HepG2 (cell line): ENCODE results near the gene DPT. TPM values are rescaled to one million over a fixed set of nuclear protein-coding genes. Genes with fewer than 3 reads are reported as not detected.

Experiments used
- CC2D1A ChIP-seq: sonication (generic); formaldehyde crosslinking; IDR thresholded peaks from 2 replicates; pipeline ENCODE4 v1.8.1; 2023; ENCODE audit warnings: mild to moderate bottlenecking, missing genetic modification reagents
- HBP1 ChIP-seq: IDR thresholded peaks from 2 replicates; pipeline ENCODE4 v1.6.1; 2016; ENCODE audit warnings: low read depth, control low read depth
- IRX3 ChIP-seq: sonication (generic); formaldehyde crosslinking; IDR thresholded peaks from 2 replicates; pipeline ENCODE4 v1.8.1; 2023; ENCODE audit warnings: mild to moderate bottlenecking, low read depth, missing genetic modification reagents, borderline replicate concordance
- ISL2 ChIP-seq: sonication (generic); formaldehyde crosslinking; IDR thresholded peaks from 2 replicates; pipeline ENCODE4 v1.5.0; 2020; ENCODE audit warnings: missing genetic modification reagents
- LCORL ChIP-seq, 2 experiments: fragments of 450-650 bp in 1 of 2; sonication (generic) in 1 of 2; formaldehyde crosslinking in 1 of 2; IDR thresholded peaks; 2 replicates each; pipeline versions ENCODE4 v1.5.0 to v1.6.1; 2017 to 2020; ENCODE audit warnings: antibody characterized with exemption in 1 of 2, missing genetic modification reagents in 1 of 2
- MATR3 ChIP-seq: sonication (generic); formaldehyde crosslinking; IDR thresholded peaks from 2 replicates; pipeline ENCODE4 v1.4.0; 2020; ENCODE audit warnings: missing genetic modification reagents
- ONECUT2 ChIP-seq: sonication (generic); formaldehyde crosslinking; IDR thresholded peaks from 2 replicates; pipeline ENCODE4 v1.4.0; 2020; ENCODE audit warnings: missing genetic modification reagents
- PREB ChIP-seq: sonication (generic); formaldehyde crosslinking; IDR thresholded peaks from 2 replicates; pipeline ENCODE4 v1.4.0; 2020; ENCODE audit warnings: missing genetic modification reagents
- TBX3 ChIP-seq: fragments of 450-650 bp; IDR thresholded peaks from 2 replicates; pipeline ENCODE4 v1.6.1; 2017; ENCODE audit warnings: antibody characterized with exemption, mild to moderate bottlenecking, inconsistent platforms, borderline replicate concordance
- XBP1 ChIP-seq: sonication (generic); formaldehyde crosslinking; IDR thresholded peaks from 2 replicates; pipeline ENCODE4 v1.5.0; 2020; ENCODE audit warnings: missing genetic modification reagents
- ZNF160 ChIP-seq: sonication (generic); formaldehyde crosslinking; IDR thresholded peaks from 2 replicates; pipeline ENCODE4 v1.8.0; 2022; ENCODE audit warnings: mild to moderate bottlenecking, inconsistent platforms, missing genetic modification reagents
- ZNF224 ChIP-seq: sonication (generic); formaldehyde crosslinking; IDR thresholded peaks from 2 replicates; pipeline ENCODE4 v1.5.0; 2020; ENCODE audit warnings: mild to moderate bottlenecking, missing genetic modification reagents
- ZNF296 ChIP-seq: sonication (generic); formaldehyde crosslinking; conservative IDR thresholded peaks from 2 replicates; pipeline ENCODE4 v1.5.0; 2020; ENCODE audit warnings: mild to moderate bottlenecking, missing genetic modification reagents
- ZNF652 ChIP-seq: IDR thresholded peaks from 2 replicates; pipeline ENCODE4 v1.6.1; 2016; ENCODE audit warnings: low read depth, borderline replicate concordance
- polyA plus RNA-seq, 8 experiments: library from polyadenylated mRNA; depleted of rRNA in 3 of 8; stranded (reverse) in 7 of 8; unstranded in 1 of 8; fragments of >200 nt; fragmentation: Illumina TruSeq in 4 of 8; extraction: Trizol in 4 of 8; gene quantifications; 2 replicates each; pipeline versions ENCODE4 v1.2.1 to v1.2.3, GENCODE V29; 2011 to 2016; ENCODE audit warnings: low read depth in 4 of 8, missing spikeins in 1 of 8, mixed read lengths in 1 of 8; ENCODE audit not compliant: insufficient read depth in 1 of 8
- total RNA-seq, 5 experiments: library from RNA; depleted of rRNA; stranded (reverse); fragments of >200 nt; fragmentation: Illumina TruSeq; extraction: Trizol; gene quantifications; 2 replicates each; pipeline ENCODE4 v1.2.3, GENCODE V29; 2016; ENCODE audit warnings: low read depth in 1 of 5
- TF ChIP-seq, protein P1 (sequence below): IDR thresholded peaks from 2 replicates; pipeline ENCODE4 v1.6.1; 2016; ENCODE audit warnings: low read depth, missing genetic modification reagents, missing compliant biosample characterization
- TF ChIP-seq, protein P2 (sequence below): sonication (generic); formaldehyde crosslinking; IDR thresholded peaks from 2 replicates; pipeline ENCODE4 v1.5.1; 2020; ENCODE audit warnings: mild to moderate bottlenecking, missing genetic modification reagents, borderline replicate concordance

DPT gene
- total and polyA plus RNA-seq, 2 of the 13 experiments (the other 11 are each of a cell fraction or from before 2014, with no cell fraction given), result 0.04 TPM; not detected in 1

DNA sequence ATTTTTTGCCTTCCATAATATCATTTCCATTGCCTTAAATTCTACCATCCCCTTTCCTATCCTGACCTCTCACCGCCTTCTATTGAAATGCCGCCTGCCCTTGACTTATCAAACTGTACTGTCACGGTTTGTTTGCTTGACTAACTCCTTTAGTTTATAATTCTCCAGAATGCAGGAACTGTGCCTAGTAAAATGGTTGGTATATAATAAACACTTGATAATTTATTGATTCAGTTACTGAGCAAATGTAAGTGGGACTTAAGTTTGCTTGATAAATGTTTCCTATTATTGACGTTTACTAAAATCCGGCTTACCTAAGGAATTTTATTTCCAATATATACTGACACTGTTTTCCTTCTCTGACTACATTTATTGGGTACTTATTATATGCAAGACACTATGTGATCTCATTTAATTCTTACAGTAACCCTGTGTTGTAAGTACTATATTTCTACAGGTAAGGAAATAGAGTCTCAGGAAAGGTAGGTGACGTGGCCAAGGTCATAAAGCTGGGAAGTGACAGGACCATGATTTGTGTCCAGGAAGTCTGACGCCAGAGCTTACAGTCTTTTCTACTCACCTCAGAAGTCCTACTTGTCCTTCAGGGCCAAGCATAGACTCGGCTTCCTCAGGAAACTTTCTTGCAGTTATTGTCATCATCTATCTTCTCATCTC is 35.7 kb downstream of the DPT start (continued):
- no peak for TF ChIP-seq HBP1 (CRISPR knock-in tag)
- peak; percentile 90 for TF ChIP-seq ONECUT2 (CRISPR knock-in tag)
- TF ChIP-seq PREB, result no peak
- TF ChIP-seq XBP1 (CRISPR knock-in tag), result no peak
- no peak for TF ChIP-seq IRX3 (CRISPR knock-in tag)
- 0 out of 2 replicates have a peak, but pooled peaks have one; percentile 11 for TF ChIP-seq ZNF652 (CRISPR knock-in tag)
- TF ChIP-seq, protein P1, sequence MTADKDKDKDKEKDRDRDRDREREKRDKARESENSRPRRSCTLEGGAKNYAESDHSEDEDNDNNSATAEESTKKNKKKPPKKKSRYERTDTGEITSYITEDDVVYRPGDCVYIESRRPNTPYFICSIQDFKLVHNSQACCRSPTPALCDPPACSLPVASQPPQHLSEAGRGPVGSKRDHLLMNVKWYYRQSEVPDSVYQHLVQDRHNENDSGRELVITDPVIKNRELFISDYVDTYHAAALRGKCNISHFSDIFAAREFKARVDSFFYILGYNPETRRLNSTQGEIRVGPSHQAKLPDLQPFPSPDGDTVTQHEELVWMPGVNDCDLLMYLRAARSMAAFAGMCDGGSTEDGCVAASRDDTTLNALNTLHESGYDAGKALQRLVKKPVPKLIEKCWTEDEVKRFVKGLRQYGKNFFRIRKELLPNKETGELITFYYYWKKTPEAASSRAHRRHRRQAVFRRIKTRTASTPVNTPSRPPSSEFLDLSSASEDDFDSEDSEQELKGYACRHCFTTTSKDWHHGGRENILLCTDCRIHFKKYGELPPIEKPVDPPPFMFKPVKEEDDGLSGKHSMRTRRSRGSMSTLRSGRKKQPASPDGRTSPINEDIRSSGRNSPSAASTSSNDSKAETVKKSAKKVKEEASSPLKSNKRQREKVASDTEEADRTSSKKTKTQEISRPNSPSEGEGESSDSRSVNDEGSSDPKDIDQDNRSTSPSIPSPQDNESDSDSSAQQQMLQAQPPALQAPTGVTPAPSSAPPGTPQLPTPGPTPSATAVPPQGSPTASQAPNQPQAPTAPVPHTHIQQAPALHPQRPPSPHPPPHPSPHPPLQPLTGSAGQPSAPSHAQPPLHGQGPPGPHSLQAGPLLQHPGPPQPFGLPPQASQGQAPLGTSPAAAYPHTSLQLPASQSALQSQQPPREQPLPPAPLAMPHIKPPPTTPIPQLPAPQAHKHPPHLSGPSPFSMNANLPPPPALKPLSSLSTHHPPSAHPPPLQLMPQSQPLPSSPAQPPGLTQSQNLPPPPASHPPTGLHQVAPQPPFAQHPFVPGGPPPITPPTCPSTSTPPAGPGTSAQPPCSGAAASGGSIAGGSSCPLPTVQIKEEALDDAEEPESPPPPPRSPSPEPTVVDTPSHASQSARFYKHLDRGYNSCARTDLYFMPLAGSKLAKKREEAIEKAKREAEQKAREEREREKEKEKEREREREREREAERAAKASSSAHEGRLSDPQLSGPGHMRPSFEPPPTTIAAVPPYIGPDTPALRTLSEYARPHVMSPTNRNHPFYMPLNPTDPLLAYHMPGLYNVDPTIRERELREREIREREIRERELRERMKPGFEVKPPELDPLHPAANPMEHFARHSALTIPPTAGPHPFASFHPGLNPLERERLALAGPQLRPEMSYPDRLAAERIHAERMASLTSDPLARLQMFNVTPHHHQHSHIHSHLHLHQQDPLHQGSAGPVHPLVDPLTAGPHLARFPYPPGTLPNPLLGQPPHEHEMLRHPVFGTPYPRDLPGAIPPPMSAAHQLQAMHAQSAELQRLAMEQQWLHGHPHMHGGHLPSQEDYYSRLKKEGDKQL (CRISPR knock-in tag), result peak; percentile 56; the same call in 1 of the 2 replicates
- TF ChIP-seq ZNF296, result no peak
- TF ChIP-seq ISL2 (CRISPR knock-in tag), result peak; percentile 87
- TF ChIP-seq, protein P2, sequence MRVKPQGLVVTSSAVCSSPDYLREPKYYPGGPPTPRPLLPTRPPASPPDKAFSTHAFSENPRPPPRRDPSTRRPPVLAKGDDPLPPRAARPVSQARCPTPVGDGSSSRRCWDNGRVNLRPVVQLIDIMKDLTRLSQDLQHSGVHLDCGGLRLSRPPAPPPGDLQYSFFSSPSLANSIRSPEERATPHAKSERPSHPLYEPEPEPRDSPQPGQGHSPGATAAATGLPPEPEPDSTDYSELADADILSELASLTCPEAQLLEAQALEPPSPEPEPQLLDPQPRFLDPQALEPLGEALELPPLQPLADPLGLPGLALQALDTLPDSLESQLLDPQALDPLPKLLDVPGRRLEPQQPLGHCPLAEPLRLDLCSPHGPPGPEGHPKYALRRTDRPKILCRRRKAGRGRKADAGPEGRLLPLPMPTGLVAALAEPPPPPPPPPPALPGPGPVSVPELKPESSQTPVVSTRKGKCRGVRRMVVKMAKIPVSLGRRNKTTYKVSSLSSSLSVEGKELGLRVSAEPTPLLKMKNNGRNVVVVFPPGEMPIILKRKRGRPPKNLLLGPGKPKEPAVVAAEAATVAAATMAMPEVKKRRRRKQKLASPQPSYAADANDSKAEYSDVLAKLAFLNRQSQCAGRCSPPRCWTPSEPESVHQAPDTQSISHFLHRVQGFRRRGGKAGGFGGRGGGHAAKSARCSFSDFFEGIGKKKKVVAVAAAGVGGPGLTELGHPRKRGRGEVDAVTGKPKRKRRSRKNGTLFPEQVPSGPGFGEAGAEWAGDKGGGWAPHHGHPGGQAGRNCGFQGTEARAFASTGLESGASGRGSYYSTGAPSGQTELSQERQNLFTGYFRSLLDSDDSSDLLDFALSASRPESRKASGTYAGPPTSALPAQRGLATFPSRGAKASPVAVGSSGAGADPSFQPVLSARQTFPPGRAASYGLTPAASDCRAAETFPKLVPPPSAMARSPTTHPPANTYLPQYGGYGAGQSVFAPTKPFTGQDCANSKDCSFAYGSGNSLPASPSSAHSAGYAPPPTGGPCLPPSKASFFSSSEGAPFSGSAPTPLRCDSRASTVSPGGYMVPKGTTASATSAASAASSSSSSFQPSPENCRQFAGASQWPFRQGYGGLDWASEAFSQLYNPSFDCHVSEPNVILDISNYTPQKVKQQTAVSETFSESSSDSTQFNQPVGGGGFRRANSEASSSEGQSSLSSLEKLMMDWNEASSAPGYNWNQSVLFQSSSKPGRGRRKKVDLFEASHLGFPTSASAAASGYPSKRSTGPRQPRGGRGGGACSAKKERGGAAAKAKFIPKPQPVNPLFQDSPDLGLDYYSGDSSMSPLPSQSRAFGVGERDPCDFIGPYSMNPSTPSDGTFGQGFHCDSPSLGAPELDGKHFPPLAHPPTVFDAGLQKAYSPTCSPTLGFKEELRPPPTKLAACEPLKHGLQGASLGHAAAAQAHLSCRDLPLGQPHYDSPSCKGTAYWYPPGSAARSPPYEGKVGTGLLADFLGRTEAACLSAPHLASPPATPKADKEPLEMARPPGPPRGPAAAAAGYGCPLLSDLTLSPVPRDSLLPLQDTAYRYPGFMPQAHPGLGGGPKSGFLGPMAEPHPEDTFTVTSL (CRISPR knock-in tag), result peak; percentile 92; the same call in 1 of the 2 replicates
- TF ChIP-seq MATR3 (CRISPR knock-in tag), result no peak
- no peak for TF ChIP-seq ZNF160 (CRISPR knock-in tag)
- peak; percentile 46; the same call in 1 of the 2 replicates for TF ChIP-seq TBX3
- no peak for TF ChIP-seq LCORL (IDR thresholded peaks at IDR 0.05)
- no peak for TF ChIP-seq LCORL (CRISPR knock-in tag; IDR thresholded peaks at IDR 0.05)
- TF ChIP-seq CC2D1A, result no peak
- TF ChIP-seq ZNF224 (CRISPR knock-in tag), result no peak
